Measurements from ENCODE around the gene ADAM33. TPM values are rescaled to one million over a fixed set of nuclear protein-coding genes. Genes with fewer than 3 reads are reported as not detected.

Gene ADAM33
- total RNA-seq, 4 donors from 2014 or later, result 2.6 to 6.4 (median 3.1) TPM

- Histone ChIP-seq H3K27ac (no peak overlapping the region), H3K4me3 (no peak overlapping the region), H3K27me3 (no peaks in the 10 kb centered on the region), H3K9me3 (no peaks in the 10 kb centered on the region), H3K36me3 (no peaks in the 10 kb centered on the region), H3K4me1 (peaks cover 14 to 16% of the 10 kb centered on the region in 2 donors)
- DNase-seq (no peak), ATAC-seq (no peak)
- in situ Hi-C loops (cut with MboI; ENCODE audit: low sequenced_read_pairs in 4 of 4), result no loop called here
- TF ChIP-seq POLR2A (IDR thresholded peaks at IDR 0.05) (no peak), CTCF (IDR thresholded peaks at IDR 0.05 in 4 of 5, conservative IDR thresholded peaks at IDR 0.05 in 1 of 5) (no peak)
- intact Hi-C loops (cut with DNase I; ENCODE audit: low total_unique reads), result no loop called here
These were observed 8.2 kb upstream of the ADAM33 start for GRCh38 chr20:3689978-3690377.

DNA sequence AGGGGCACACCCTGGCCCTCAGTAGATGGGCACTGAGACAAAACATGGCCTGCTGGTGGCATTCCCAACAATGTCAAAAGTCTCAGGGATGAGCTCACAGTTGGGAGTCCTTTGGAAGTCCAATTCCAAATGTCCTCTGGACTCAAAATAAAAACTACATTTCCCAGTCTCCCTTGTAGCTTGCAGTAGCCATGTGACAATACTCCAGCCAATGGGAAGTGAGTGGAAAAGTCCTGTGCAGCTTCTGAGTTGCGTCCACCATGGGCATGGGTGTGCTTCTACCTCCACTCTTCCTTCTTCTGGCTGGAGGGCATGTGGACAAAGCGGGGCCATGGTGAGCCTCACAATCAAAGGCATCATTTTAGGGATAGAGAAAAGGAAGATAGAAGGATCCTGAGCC lies 5.8 kb upstream of the ADAM33 start:
- intact Hi-C loops (cut with DNase I; ENCODE audit: low total_unique reads) (loop anchor here (1.0 kb wide), 1 partner anchor 133 kb away; the partner anchor contains the start of gene AP5S1), in situ Hi-C loops (cut with MboI; ENCODE audit: low sequenced_read_pairs in 4 of 4) (no loop called here)
- DNase-seq (no peak), ATAC-seq (peak; percentile 67 to 77)
- Histone ChIP-seq H3K27me3 (peaks cover 0 to 2% (median 0%) of the 10 kb centered on the region in 3 donors), H3K4me3 (no peak overlapping the region), H3K36me3 (no peaks in the 10 kb centered on the region), H3K4me1 (peaks cover 14 to 16% of the 10 kb centered on the region in 2 donors), H3K27ac (peak overlapping the region; percentile 57 to 76 (median 72)), H3K9me3 (no peaks in the 10 kb centered on the region)
- TF ChIP-seq POLR2A (IDR thresholded peaks at IDR 0.05) (no peak), CTCF (IDR thresholded peaks at IDR 0.05 in 4 of 5, conservative IDR thresholded peaks at IDR 0.05 in 1 of 5) (no peak)

- TF ChIP-seq POLR2A (IDR thresholded peaks at IDR 0.05), result no peak
- TF ChIP-seq CTCF (IDR thresholded peaks at IDR 0.05 in 4 of 5, conservative IDR thresholded peaks at IDR 0.05 in 1 of 5), result peak in 1 of 5 experiments; percentile 5
- DNase-seq, result peak; percentile 80 to 90
- H3K4me3 ChIP-seq, result peak overlapping the region in 1 of 4 donors; percentile 5
- no peaks in the 10 kb centered on the region for H3K9me3 ChIP-seq
- peaks cover 3 to 10% (median 5%) of the 10 kb centered on the region in 3 donors for H3K27me3 ChIP-seq
- peaks cover 14 to 16% of the 10 kb centered on the region in 2 donors for H3K4me1 ChIP-seq
- intact Hi-C loops (cut with DNase I; ENCODE audit: low total_unique reads), result loop anchor here (1.0 kb wide), 2 partner anchors 20 to 133 kb away; partner anchors contain the start of gene AP5S1
- peak overlapping the region; percentile 57 to 76 (median 72) for H3K27ac ChIP-seq
- no peaks in the 10 kb centered on the region for H3K36me3 ChIP-seq
- ATAC-seq, result peak; percentile 99
- in situ Hi-C loops (cut with MboI; ENCODE audit: low sequenced_read_pairs in 4 of 4), result no loop called here
These were observed 5.1 kb upstream of the ADAM33 start for GRCh38 chr20:3686867-3687321.

GRCh38 chr20:3686421-3686820 lies 4.6 kb upstream of the ADAM33 start:
- Histone ChIP-seq H3K27me3 (peaks cover 5 to 14% (median 8%) of the 10 kb centered on the region in 3 donors), H3K4me3 (no peak overlapping the region), H3K9me3 (no peaks in the 10 kb centered on the region), H3K4me1 (peaks cover 16 to 18% of the 10 kb centered on the region in 2 donors), H3K27ac (peak overlapping the region; percentile 14 to 76 (median 64)), H3K36me3 (no peaks in the 10 kb centered on the region)
- intact Hi-C loops (cut with DNase I; ENCODE audit: low total_unique reads) (loop anchor here (1.0 kb wide), 1 partner anchor 21 kb away; no protein-coding TSS in a partner anchor), in situ Hi-C loops (cut with MboI; ENCODE audit: low sequenced_read_pairs in 4 of 4) (no loop called here)
- DNase-seq (no peak), ATAC-seq (peak in 1 of 2 donors; percentile 26)
- TF ChIP-seq POLR2A (IDR thresholded peaks at IDR 0.05) (no peak), CTCF (IDR thresholded peaks at IDR 0.05 in 4 of 5, conservative IDR thresholded peaks at IDR 0.05 in 1 of 5) (no peak)

Measured in gastrocnemius medialis (tissue), 4 donors.